ENCODE results near the gene TMEM163.

GRCh38 chr2:134677856-134678756, 40.7 kb downstream of the TMEM163 start:
- TF ChIP-seq CTCF (IDR thresholded peaks at IDR 0.05) (no peak), POLR2A (IDR thresholded peaks at IDR 0.05) (no peak)
